Vagina (tissue), 2 donors: ENCODE results near the gene PAK3. TPM values are rescaled to one million over a fixed set of nuclear protein-coding genes. Genes with fewer than 3 reads are reported as not detected.

Source experiments
- DNase-seq, 2 donors: peaks; one replicate each; pipeline ENCODE4 v3.0.0-alpha.2; 2017; ENCODE audit errors: extremely low spot score in 2 of 2
- H3K27ac ChIP-seq: fragments of 200-600 bp; sonication (generic); one replicate; pipeline ENCODE4 v1.5.1; 2019
- H3K27me3 ChIP-seq: fragments of 200-600 bp; sonication (generic); one replicate; pipeline ENCODE4 v1.5.1; 2019
- H3K36me3 ChIP-seq, 2 donors: fragments of 200-600 bp; sonication (generic); one replicate each; pipeline ENCODE4 v1.5.1; 2017 to 2019
- H3K4me1 ChIP-seq: fragments of 200-600 bp; sonication (generic); one replicate; pipeline ENCODE4 v1.5.1; 2019
- H3K4me3 ChIP-seq, 2 donors: fragments of 200-600 bp; sonication (generic); 1 replicate in 1 of 2; 2 replicates in 1 of 2; pipeline ENCODE4 v1.5.1; 2016 to 2019
- H3K9me3 ChIP-seq: fragments of 200-600 bp; sonication (generic); one replicate; pipeline ENCODE4 v1.5.1; 2019
- POLR2A ChIP-seq, 2 donors: fragments of 450-650 bp; IDR thresholded peaks; one replicate each; pipeline ENCODE4 v1.6.1; 2017; ENCODE audit warnings: antibody characterized with exemption in 2 of 2, mild to moderate bottlenecking in 2 of 2, moderate library complexity in 2 of 2
- POLR2AphosphoS5 ChIP-seq, 2 donors: sonication (generic); formaldehyde crosslinking; IDR thresholded peaks; one replicate each; pipeline ENCODE4 v1.9.0; 2017; ENCODE audit warnings: antibody characterized with exemption in 2 of 2, mild to moderate bottlenecking in 2 of 2, low read depth in 1 of 2; ENCODE audit not compliant: insufficient read depth in 1 of 2
- intact Hi-C: fragments of 100-400 bp; cut with DNase I; formaldehyde crosslinking; loops from one replicate; pipeline ENCODE4 v1.15.1; 2023
- total RNA-seq: library from RNA; depleted of rRNA; stranded (reverse); fragments of >200 nt; gene quantifications from one replicate; pipeline ENCODE4 v1.2.3, GENCODE V29; 2016
- TF ChIP-seq, protein P1 (sequence below), 3 experiments: fragments of 450-650 bp in 2 of 3; fragments of 200-600 bp in 1 of 3; sonication (generic) in 1 of 3; IDR thresholded peaks; one replicate each; pipeline ENCODE4 v1.5.1; 2017 to 2019; ENCODE audit warnings: antibody characterized with exemption in 3 of 3, mild to moderate bottlenecking in 2 of 3, moderate library complexity in 2 of 3

PAK3 gene
- total RNA-seq, 1 donor from 2014 or later: 2.9 TPM

DNA sequence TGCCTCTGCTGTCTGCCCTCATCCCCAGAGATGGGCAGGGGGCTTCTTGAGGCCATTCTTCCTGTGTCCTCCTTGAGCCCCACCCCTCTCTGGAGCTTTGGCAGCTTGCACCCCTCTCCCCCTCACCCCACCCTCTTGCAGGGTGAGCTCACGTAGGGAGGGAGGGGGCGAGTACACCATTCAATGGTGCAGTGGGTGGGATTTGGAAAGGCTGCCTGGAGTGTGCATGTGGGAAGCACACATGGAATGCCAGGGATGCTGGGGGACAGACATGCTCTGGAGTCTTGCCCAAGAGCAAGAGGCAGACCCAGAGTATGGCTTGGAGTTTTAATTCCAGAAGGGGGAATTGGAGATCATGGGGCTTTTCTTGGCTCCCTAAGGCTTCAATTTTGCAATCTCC, 5.6 kb downstream of the PAK3 start:
- no peaks in the 10 kb centered on the region for H3K9me3 ChIP-seq
- DNase-seq: no peak
- no peaks in the 10 kb centered on the region for H3K27me3 ChIP-seq
- TF ChIP-seq, protein P1, sequence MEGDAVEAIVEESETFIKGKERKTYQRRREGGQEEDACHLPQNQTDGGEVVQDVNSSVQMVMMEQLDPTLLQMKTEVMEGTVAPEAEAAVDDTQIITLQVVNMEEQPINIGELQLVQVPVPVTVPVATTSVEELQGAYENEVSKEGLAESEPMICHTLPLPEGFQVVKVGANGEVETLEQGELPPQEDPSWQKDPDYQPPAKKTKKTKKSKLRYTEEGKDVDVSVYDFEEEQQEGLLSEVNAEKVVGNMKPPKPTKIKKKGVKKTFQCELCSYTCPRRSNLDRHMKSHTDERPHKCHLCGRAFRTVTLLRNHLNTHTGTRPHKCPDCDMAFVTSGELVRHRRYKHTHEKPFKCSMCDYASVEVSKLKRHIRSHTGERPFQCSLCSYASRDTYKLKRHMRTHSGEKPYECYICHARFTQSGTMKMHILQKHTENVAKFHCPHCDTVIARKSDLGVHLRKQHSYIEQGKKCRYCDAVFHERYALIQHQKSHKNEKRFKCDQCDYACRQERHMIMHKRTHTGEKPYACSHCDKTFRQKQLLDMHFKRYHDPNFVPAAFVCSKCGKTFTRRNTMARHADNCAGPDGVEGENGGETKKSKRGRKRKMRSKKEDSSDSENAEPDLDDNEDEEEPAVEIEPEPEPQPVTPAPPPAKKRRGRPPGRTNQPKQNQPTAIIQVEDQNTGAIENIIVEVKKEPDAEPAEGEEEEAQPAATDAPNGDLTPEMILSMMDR (IDR thresholded peaks at IDR 0.05): no peak
- no peak for TF ChIP-seq POLR2AphosphoS5 (IDR thresholded peaks at IDR 0.05; ENCODE audit: insufficient read depth in 1 of 2, low read depth in 1 of 2)
- H3K27ac ChIP-seq: no peak overlapping the region
- peaks cover 6% of the 10 kb centered on the region for H3K4me1 ChIP-seq
- H3K36me3 ChIP-seq: no peaks in the 10 kb centered on the region
- intact Hi-C loops: no loop called here
- no peak overlapping the region for H3K4me3 ChIP-seq

DNA sequence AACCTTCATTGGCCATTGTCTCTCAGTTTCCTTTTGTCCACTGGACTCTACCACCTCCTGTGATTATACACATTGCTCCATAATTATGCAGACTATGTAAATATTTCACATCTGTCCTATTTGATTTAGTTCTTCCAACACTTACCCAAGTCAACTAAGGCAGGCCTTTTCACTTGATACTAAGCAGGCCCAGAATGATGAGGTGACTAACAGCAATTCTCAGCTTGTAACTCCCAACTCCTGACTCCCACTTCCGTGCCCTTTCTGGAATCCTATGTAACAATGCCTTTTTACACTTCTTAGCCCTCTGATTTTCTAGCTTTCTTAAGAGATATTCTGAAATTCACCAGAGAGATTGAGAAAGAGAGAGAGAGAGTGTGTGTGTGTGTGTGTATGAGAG, 6.6 kb downstream of the PAK3 start:
- Histone ChIP-seq H3K9me3 (no peaks in the 10 kb centered on the region), H3K4me1 (peaks cover 6% of the 10 kb centered on the region), H3K27ac (no peak overlapping the region), H3K27me3 (no peaks in the 10 kb centered on the region), H3K4me3 (no peak overlapping the region), H3K36me3 (no peaks in the 10 kb centered on the region)
- TF ChIP-seq, protein P1 (IDR thresholded peaks at IDR 0.05): no peak
- no peak for TF ChIP-seq POLR2A (IDR thresholded peaks at IDR 0.05)
- no peak for TF ChIP-seq POLR2AphosphoS5 (IDR thresholded peaks at IDR 0.05; ENCODE audit: insufficient read depth in 1 of 2, low read depth in 1 of 2)
- no peak for DNase-seq
- intact Hi-C loops: no loop called here

DNA sequence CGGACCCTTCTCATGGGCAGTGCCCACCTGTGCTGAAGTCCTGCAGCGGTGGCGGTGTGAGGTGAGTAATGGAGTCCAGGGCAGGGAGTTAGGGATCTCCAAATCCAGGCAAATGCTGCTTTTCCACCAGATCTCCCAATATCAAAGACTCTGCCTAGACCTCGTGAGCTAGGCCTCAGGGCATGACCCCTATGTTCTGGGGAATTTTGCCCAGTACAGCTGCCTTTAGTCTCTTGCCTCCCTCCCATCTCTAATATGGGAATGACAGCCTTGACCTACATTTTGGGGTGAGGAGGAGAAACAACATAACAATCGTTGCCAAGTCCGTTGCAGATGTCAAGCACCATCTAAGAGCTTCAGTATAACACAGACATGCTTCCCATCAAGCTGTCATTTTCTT, 7.3 kb downstream of the PAK3 start:
- H3K27me3 ChIP-seq: no peaks in the 10 kb centered on the region
- no peak overlapping the region for H3K27ac ChIP-seq
- H3K4me1 ChIP-seq: peaks cover 6% of the 10 kb centered on the region
- no peak overlapping the region for H3K4me3 ChIP-seq
- TF ChIP-seq, protein P1 (IDR thresholded peaks at IDR 0.05): no peak
- TF ChIP-seq POLR2A (IDR thresholded peaks at IDR 0.05): no peak
- TF ChIP-seq POLR2AphosphoS5 (IDR thresholded peaks at IDR 0.05; ENCODE audit: insufficient read depth in 1 of 2, low read depth in 1 of 2): no peak
- no peak for DNase-seq
- no peaks in the 10 kb centered on the region for H3K9me3 ChIP-seq
- no peaks in the 10 kb centered on the region for H3K36me3 ChIP-seq
- intact Hi-C loops: no loop called here

DNA sequence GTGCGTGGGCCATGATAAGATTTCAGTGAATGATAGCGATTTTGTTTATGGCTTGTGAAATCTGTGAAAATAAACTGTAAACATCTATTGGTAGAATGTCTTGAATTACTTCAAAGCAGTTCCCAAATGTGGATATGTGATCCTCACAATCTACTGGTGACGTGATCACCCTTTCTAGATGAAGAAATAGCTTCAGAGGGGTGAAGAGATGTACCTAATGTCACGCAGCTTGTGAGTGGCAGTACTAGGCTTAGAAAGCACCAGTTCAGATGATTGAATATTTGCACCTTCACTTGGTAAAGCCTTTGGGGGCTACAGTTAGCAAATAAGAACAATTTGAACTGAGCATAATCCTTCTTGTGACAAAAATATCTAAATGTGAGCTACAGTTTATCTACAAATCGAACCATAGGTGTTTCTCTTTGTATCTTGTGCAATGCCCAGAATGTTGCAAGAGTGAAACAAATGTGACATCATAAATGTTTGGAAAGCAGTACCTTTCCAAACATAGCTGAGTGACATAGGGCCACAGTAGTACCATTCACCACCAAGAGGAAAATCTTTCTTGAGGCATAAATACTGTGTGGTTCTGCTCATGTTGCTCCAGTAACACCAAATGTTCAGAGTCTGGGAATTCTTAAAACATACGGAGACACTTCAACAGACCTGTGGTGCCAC, 14.2 kb downstream of the PAK3 start:
- intact Hi-C loops: no loop called here
- TF ChIP-seq POLR2A (IDR thresholded peaks at IDR 0.05): no peak
- TF ChIP-seq, protein P1 (IDR thresholded peaks at IDR 0.05): no peak
- no peak for TF ChIP-seq POLR2AphosphoS5 (IDR thresholded peaks at IDR 0.05; ENCODE audit: insufficient read depth in 1 of 2, low read depth in 1 of 2)
- no peaks in the 10 kb centered on the region for H3K4me1 ChIP-seq
- no peak overlapping the region for H3K4me3 ChIP-seq
- no peaks in the 10 kb centered on the region for H3K9me3 ChIP-seq
- DNase-seq: no peak
- H3K36me3 ChIP-seq: no peaks in the 10 kb centered on the region
- no peaks in the 10 kb centered on the region for H3K27me3 ChIP-seq
- H3K27ac ChIP-seq: no peak overlapping the region

DNA sequence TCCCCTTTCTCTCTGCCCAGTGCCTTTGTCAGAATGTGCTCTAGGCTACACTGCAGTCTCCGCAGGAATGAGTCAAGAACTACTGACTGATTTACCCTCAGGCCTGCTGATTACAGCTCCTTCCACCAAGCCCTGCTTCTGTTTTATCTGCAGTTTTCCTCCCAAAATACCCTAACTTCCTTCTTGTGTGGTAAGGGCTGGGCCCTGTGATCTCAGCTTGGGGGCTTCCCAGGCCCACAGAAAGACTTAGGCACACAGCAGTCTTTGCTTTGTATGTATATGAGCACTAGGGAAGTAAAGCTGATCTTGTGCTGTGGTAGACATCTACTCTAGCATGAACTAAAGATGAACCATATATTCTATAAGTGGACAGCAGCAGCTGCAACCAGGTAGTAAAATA, 18.8 kb downstream of the PAK3 start:
- Histone ChIP-seq H3K27ac (no peak overlapping the region), H3K36me3 (no peaks in the 10 kb centered on the region), H3K4me1 (no peaks in the 10 kb centered on the region), H3K27me3 (no peaks in the 10 kb centered on the region), H3K4me3 (no peak overlapping the region), H3K9me3 (no peaks in the 10 kb centered on the region)
- intact Hi-C loops: no loop called here
- TF ChIP-seq, protein P1 (IDR thresholded peaks at IDR 0.05): no peak
- no peak for TF ChIP-seq POLR2A (IDR thresholded peaks at IDR 0.05)
- no peak for TF ChIP-seq POLR2AphosphoS5 (IDR thresholded peaks at IDR 0.05; ENCODE audit: insufficient read depth in 1 of 2, low read depth in 1 of 2)
- no peak for DNase-seq
